ENCODE measurements around the gene ATP6V0D1.
"Not testable (repeated sequence)": the region's sequence is repeated elsewhere in the genome, so short reads cannot be mapped to it uniquely, and the experiment has no call there.

ATP6V0D1 gene

GRCh38 chr16:67480833-67481560 lies at the start of gene ATP6V0D1:
Gene ATP6V0D1 (minus strand): TSS chr16:67481157. CDS start chr16:67481086, 71 bp downstream.
- peak; percentile 48 for FAIRE-seq

- FAIRE-seq: no peak
Measured at GRCh38 chr16:67530013-67530939, 49.3 kb upstream of the ATP6V0D1 start.

- FAIRE-seq: no peak
Measured at GRCh38 chr16:67529582-67530012, 48.6 kb upstream of the ATP6V0D1 start.

- no peak for FAIRE-seq
Measured at GRCh38 chr16:67528870-67529581, 48.1 kb upstream of the ATP6V0D1 start.

- FAIRE-seq: no peak
Measured at GRCh38 chr16:67528222-67528869, 47.4 kb upstream of the ATP6V0D1 start, which contains the start of gene RIPOR1. Gene RIPOR1 (plus strand): TSS chr16:67528829. CDS start chr16:67538447, 9,618 bp downstream.

- no peak for FAIRE-seq
Measured at GRCh38 chr16:67526149-67526791, 45.3 kb upstream of the ATP6V0D1 start.

- FAIRE-seq: no peak
Measured at GRCh38 chr16:67525176-67525860, 44.4 kb upstream of the ATP6V0D1 start.

- FAIRE-seq: peak; percentile 79
Measured at GRCh38 chr16:67521095-67521804, 40.3 kb upstream of the ATP6V0D1 start.

GRCh38 chr16:67519242-67519641 lies 38.3 kb upstream of the ATP6V0D1 start:
- FAIRE-seq: no peak

- FAIRE-seq: no peak
Measured at GRCh38 chr16:67518676-67519075, 37.7 kb upstream of the ATP6V0D1 start.

GRCh38 chr16:67517661-67518423 lies 36.9 kb upstream of the ATP6V0D1 start:
- FAIRE-seq: no peak

- FAIRE-seq: no peak
Measured at GRCh38 chr16:67517155-67517445, 36.1 kb upstream of the ATP6V0D1 start.

GRCh38 chr16:67516296-67517154 lies 35.6 kb upstream of the ATP6V0D1 start:
- FAIRE-seq: no peak

- peak; percentile 3 for FAIRE-seq
Measured at GRCh38 chr16:67514382-67514828, 33.4 kb upstream of the ATP6V0D1 start.

GRCh38 chr16:67513892-67514291 lies 32.9 kb upstream of the ATP6V0D1 start:
- FAIRE-seq: not testable (repeated sequence)

GRCh38 chr16:67509016-67509415 lies 28.1 kb upstream of the ATP6V0D1 start:
- FAIRE-seq: no peak

GRCh38 chr16:67506468-67506867 lies 25.5 kb upstream of the ATP6V0D1 start:
- no peak for FAIRE-seq

- no peak for FAIRE-seq
Measured at GRCh38 chr16:67504031-67505021, 23.4 kb upstream of the ATP6V0D1 start.
